Heart left ventricle (tissue), 16 donors: ENCODE data around the gene CFAP97D2. TPM values are rescaled to one million over a fixed set of nuclear protein-coding genes. Genes with fewer than 3 reads are reported as not detected.
A peak's percentile ranks its signal among the peaks of the same experiment; 100 is the strongest.
"Not testable (repeated sequence)": the region's sequence is repeated elsewhere in the genome, so short reads cannot be mapped to it uniquely, and the experiment has no call there.

ENCODE experiments used
- ATAC-seq, 4 donors: fragments of 200-7000 bp; cut with Tn5 transposase; one replicate each; pipeline ENCODE4 v1.9.1; 2020 to 2022; ENCODE audit warnings: moderate library complexity in 4 of 4, mild to moderate bottlenecking in 3 of 4, moderate number of reproducible peaks in 1 of 4
- DNase-seq, 5 donors: peaks; one replicate each; pipeline ENCODE4 v3.0.0-alpha.2; 2020
- H3K27ac ChIP-seq, 12 donors: fragments of 200-600 bp; sonication (generic) in 4 of 12; one replicate each; pipeline versions ENCODE4 v1.5.0 to v1.8.0; 2016 to 2022; ENCODE audit warnings: mild to moderate bottlenecking in 2 of 12
- H3K27me3 ChIP-seq, 9 donors: fragments of 200-600 bp; sonication (generic) in 2 of 9; one replicate each; pipeline versions ENCODE4 v1.5.1 to v1.8.0; 2016 to 2022; ENCODE audit warnings: mild to moderate bottlenecking in 3 of 9
- H3K36me3 ChIP-seq, 9 donors: fragments of 200-600 bp; sonication (generic) in 2 of 9; one replicate each; pipeline versions ENCODE4 v1.5.0 to v1.8.0; 2018 to 2022; ENCODE audit warnings: mild to moderate bottlenecking in 2 of 9
- H3K4me1 ChIP-seq, 12 donors: fragments of 200-600 bp; sonication (generic) in 4 of 12; one replicate each; pipeline versions ENCODE4 v1.5.0 to v1.8.0; 2016 to 2022; ENCODE audit warnings: mild to moderate bottlenecking in 3 of 12
- H3K4me3 ChIP-seq, 12 donors: fragments of 200-600 bp; sonication (generic) in 4 of 12; one replicate each; pipeline versions ENCODE4 v1.5.0 to v1.8.0; 2017 to 2022; ENCODE audit warnings: mild to moderate bottlenecking in 9 of 12, moderate library complexity in 4 of 12
- H3K9me3 ChIP-seq, 12 donors: fragments of 200-600 bp; sonication (generic) in 4 of 12; one replicate each; pipeline versions ENCODE4 v1.5.0 to v1.8.0; 2016 to 2022; ENCODE audit warnings: mild to moderate bottlenecking in 1 of 12
- POLR2A ChIP-seq, 2 donors: fragments of 450-650 bp; IDR thresholded peaks; one replicate each; pipeline ENCODE4 v1.6.1; 2017; ENCODE audit warnings: antibody characterized with exemption in 2 of 2, mild to moderate bottlenecking in 2 of 2, moderate library complexity in 2 of 2
- WGBS, 4 donors: extraction: QIAGEN DNeasy Blood & Tissue Kit in 2 of 4; methylation state at CpG; one replicate each; pipeline versions ENCODE4 v1.1.5 to v1.1.7; 2013 to 2018; 5-methylcytosine and 5-hydroxymethylcytosine counted together
- intact Hi-C, 10 donors: fragments of 100-400 bp; cut with DNase I; formaldehyde crosslinking; loops; one replicate each; pipeline versions ENCODE4 v1.11.1 to v1.14.2; 2022
- polyA plus RNA-seq, 2 donors: library from polyadenylated mRNA; stranded (reverse); fragments of 200-250 nt; gene quantifications; one replicate each; pipeline ENCODE4 v1.2.3, GENCODE V29; 2013
- total RNA-seq, 9 donors: library from RNA; depleted of rRNA in 2 of 9; stranded (reverse); fragments of >200 nt in 2 of 9; fragmentation: NEBNext Ultra II Directional in 3 of 9; extraction: Animal tissue kit (Norgen Biotek cat#: 25700) in 3 of 9; gene quantifications; one replicate each; pipeline versions ENCODE4 v1.1.0 to v1.2.4, GENCODE V29; 2016 to 2023
- TF ChIP-seq, protein P1 (sequence below), 12 donors: fragments of 200-600 bp; sonication (generic) in 4 of 12; IDR thresholded peaks; one replicate each; pipeline versions ENCODE4 v1.5.0 to v1.8.0; 2018 to 2022; ENCODE audit warnings: antibody characterized with exemption in 12 of 12, mild to moderate bottlenecking in 5 of 12
- donor health status: ischemic (EF 13 %, LVEDD 7.1; RV severe dilation, severe dysfunction).
- donor health status: healthy with polysubstance abuse.
- donor health status: DM: no; HTN: yes; CAD: no.
- donor health status: DM: no; HTN: no; CAD: no.
- donor health status: ischemic (EF 25% LVEDD 6.9; RV normal size, moderate dysfunction).
- donor health status: ischemic (EF 25% LVEDD 5.7; RV mildly dilated, moderate dysfunction).
- donor health status: healthy.
- donor health status: DM: yes; HTN: yes; CAD: no.
- donor health status: ischemic (EF 35%, LVEDD 5.7; RV mildly dilated, moderate dysfunction).
- donor health status: nonischemic (EF 11% LVEDD 7.7; RV severe dilation, severe dysfunction).
- donor health status: DM: yes; HTN: yes; CAD: no.
- donor health status: PGD.
- donor health status: ischemic (EF 29% LVEDD 5.4; RV normal size, mild dysfunction).
- donor health status: nonischemic (EF 23%, LVEDD 6.1; RV moderate dilation, normal function).

The CFAP97D2 gene
- total and polyA plus RNA-seq, 11 donors: not detected

DNA sequence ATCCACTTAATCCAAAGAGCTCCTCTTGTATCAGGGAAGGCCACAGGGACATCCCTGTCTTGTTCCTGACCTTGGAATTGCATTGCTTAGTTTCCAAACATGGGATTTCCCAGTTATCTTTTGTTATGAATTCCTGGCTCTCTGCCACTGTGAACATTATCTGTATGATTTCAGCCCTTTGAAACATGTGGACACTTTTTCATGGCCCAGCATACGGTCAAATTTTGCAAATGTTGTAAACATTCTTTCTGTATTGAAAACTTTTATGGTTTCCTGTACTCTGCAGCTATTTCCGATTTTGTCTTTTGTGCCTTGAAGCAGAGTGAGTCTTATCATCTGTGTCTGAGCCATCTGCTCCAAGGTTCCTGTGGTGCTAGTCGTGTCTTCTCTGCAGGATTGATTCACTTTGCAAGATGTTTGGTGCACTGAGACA is 4.5 kb upstream of the CFAP97D2 start:
- Histone ChIP-seq H3K4me1 (no peaks in the 10 kb centered on the region), H3K4me3 (no peak overlapping the region), H3K27ac (no peak overlapping the region), H3K36me3 (no peaks in the 10 kb centered on the region), H3K9me3 (peaks cover 0 to 26% (median 12%) of the 10 kb centered on the region in 12 donors), H3K27me3 (peaks cover 0 to 6% (median 0%) of the 10 kb centered on the region in 9 donors)
- intact Hi-C loops: no loop called here
- TF ChIP-seq, protein P1, sequence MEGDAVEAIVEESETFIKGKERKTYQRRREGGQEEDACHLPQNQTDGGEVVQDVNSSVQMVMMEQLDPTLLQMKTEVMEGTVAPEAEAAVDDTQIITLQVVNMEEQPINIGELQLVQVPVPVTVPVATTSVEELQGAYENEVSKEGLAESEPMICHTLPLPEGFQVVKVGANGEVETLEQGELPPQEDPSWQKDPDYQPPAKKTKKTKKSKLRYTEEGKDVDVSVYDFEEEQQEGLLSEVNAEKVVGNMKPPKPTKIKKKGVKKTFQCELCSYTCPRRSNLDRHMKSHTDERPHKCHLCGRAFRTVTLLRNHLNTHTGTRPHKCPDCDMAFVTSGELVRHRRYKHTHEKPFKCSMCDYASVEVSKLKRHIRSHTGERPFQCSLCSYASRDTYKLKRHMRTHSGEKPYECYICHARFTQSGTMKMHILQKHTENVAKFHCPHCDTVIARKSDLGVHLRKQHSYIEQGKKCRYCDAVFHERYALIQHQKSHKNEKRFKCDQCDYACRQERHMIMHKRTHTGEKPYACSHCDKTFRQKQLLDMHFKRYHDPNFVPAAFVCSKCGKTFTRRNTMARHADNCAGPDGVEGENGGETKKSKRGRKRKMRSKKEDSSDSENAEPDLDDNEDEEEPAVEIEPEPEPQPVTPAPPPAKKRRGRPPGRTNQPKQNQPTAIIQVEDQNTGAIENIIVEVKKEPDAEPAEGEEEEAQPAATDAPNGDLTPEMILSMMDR (IDR thresholded peaks at IDR 0.05): no peak
- no peak for TF ChIP-seq POLR2A (IDR thresholded peaks at IDR 0.05)
- ATAC-seq: no peak
- 32 to 46% (median 37%) methylated on average over 3 of the region's 3 CpGs for WGBS, 4 donors
- DNase-seq: no peak

DNA sequence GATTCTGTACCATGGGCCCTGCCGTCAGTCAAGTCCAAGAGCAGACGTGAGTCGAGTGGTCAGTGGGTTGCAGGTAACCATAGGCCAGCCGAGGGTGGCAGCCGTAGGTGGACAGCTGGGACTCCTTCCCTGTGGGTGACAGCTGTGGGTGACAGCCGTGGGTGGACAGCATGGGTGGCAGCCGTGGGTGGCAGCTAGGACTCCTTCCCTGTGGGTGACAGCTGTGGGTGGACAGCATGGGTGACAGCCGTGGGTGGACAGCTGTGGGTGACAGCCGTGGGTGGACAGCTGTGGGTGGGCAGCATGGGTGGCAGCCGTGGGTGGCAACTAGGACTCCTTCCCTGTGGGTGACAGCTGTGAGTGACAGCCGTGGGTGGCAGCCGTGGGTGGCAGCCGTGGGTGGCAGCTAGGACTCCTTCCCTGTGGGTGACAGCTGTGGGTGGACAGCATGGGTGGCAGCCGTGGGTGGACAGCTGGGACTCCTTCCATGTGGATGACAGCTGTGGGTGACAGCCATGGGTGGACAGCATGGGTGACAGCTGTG is 2.6 kb upstream of the CFAP97D2 start:
- H3K4me1 ChIP-seq, ATAC-seq, DNase-seq, H3K27ac ChIP-seq, H3K4me3 ChIP-seq, H3K36me3 ChIP-seq, intact Hi-C loops: not testable (repeated sequence)
- H3K27me3 ChIP-seq: peaks cover 0 to 14% (median 0%) of the 10 kb centered on the region in 9 donors
- H3K9me3 ChIP-seq: peaks cover 0 to 26% (median 12%) of the 10 kb centered on the region in 12 donors
- 90 to 95% (median 93%) methylated on average over 8 to 13 of the region's 14 CpGs for WGBS, 4 donors

DNA sequence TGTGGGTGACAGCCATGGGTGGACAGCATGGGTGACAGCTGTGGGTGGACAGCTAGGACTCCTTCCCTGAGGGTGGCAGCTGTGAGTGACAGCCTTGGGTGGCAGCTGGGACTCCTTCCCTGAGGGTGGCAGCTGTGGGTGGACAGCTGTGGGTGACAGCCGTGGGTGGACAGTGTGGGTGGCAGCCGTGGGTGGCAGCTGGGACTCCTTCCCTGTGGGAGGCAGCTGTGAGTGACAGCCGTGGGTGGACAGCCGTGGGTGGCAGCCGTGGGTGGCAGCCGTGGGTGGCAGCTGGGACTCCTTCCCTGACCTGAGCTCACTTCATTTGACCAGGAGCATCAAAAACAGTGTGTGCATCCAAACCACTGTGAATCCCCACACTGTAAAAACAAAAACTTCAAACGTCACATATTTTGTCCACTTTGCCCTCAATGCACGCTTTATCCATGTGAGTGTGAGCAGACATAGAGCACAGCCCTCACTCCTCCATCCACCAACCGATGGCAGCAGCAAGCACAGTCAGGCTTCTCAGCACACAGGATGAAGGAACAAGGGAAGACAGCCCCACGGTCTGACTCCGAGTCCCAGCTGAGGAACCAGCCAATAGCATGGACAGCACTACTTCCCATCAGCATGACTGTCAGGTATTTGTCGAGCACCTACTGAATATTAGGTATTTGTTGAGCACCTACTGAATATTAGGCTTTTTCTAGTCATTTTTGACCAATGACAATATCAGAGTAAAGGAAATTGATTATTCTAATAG is 1.6 kb upstream of the CFAP97D2 start:
- H3K4me1 ChIP-seq: no peaks in the 10 kb centered on the region
- no peak overlapping the region for H3K27ac ChIP-seq
- H3K36me3 ChIP-seq: no peaks in the 10 kb centered on the region
- 64 to 70% (median 67%) methylated on average over 8 to 12 of the region's 12 CpGs for WGBS, 4 donors
- TF ChIP-seq POLR2A (IDR thresholded peaks at IDR 0.05): no peak
- TF ChIP-seq, protein P1 (IDR thresholded peaks at IDR 0.05): no peak
- no peak for DNase-seq
- intact Hi-C loops: no loop called here
- peaks cover 0 to 14% (median 0%) of the 10 kb centered on the region in 9 donors for H3K27me3 ChIP-seq
- no peak overlapping the region for H3K4me3 ChIP-seq
- H3K9me3 ChIP-seq: peaks cover 0 to 23% (median 9%) of the 10 kb centered on the region in 12 donors
- no peak for ATAC-seq

DNA sequence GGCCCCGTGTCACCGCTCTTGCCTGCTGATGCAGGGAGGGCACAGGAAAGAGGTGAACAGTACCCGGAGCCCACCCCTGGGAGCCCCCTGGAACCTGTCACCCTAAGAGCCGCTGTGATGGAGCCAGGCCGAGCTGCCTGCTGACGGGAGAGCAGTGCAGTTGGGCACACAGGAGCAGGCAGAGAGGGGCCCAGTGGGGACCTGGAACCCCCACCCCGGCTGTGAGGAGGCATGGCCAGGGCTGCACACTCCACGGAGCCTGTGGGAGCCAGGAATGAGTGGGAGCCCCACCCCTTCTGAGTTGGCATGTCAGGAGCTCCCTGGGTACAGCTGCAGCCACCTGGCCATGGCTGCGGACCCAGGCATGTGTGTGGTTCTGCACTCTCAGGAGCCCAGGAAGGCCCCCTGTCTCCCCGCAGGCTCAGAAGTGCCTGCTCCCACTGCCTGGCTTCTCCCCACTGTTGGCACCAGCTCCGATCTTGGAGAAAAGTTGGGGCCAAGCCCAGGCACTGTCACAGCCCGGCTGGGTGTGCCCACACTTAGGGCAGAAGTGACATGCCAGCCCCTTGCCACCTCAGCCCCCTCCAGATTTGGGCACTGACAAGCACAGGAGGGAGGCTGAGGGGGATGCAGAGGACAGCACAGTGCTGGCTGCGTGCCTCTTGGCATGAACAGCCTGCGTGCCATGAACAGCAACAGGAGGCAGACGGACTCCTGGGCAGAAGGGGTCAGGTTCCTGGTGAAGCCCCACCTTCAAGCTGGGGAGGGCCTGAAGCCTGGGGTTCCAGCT is 6.3 kb downstream of the CFAP97D2 start:
- no peak overlapping the region for H3K27ac ChIP-seq
- 69 to 76% (median 73%) methylated on average over 11 to 15 of the region's 15 CpGs for WGBS, 4 donors
- TF ChIP-seq POLR2A (IDR thresholded peaks at IDR 0.05): no peak
- TF ChIP-seq, protein P1 (IDR thresholded peaks at IDR 0.05): no peak
- intact Hi-C loops: no loop called here
- ATAC-seq: peak; percentile 72 to 92 (median 88)
- no peak overlapping the region for H3K4me3 ChIP-seq
- H3K4me1 ChIP-seq: no peaks in the 10 kb centered on the region
- DNase-seq: peak in 3 of 5 donors; percentile 33 to 68 (median 53)
- H3K9me3 ChIP-seq: peaks cover 0 to 12% (median 0%) of the 10 kb centered on the region in 12 donors
- peaks cover 0 to 8% (median 0%) of the 10 kb centered on the region in 9 donors for H3K27me3 ChIP-seq
- no peaks in the 10 kb centered on the region for H3K36me3 ChIP-seq
